ENCODE data around the gene ATP2A1. TPM values are rescaled to one million over a fixed set of nuclear protein-coding genes. Genes with fewer than 3 reads are reported as not detected.

Gene ATP2A1
- total RNA-seq, 1 experiment from 2014 or later = 2.9 TPM

- Histone ChIP-seq H3K27me3 (ENCODE audit: control insufficient read depth, insufficient read depth, low read length) (no peaks in the 10 kb centered on the region), H3K27ac (ENCODE audit: low read length) (no peak overlapping the region), H3K4me1 (ENCODE audit: control insufficient read depth, insufficient read depth, low read length) (peaks cover 26% of the 10 kb centered on the region), H3K9me3 (ENCODE audit: control insufficient read depth, insufficient read depth, low read depth, low read length) (no peaks in the 10 kb centered on the region), H3K4me3 (ENCODE audit: low read depth in 2 of 2, low read length in 2 of 2) (no peak overlapping the region), H3K36me3 (ENCODE audit: control insufficient read depth, insufficient read depth, low read length) (no peaks in the 10 kb centered on the region; the same call in 1 of the 2 replicates)
- POLR2A ChIA-PET = no interaction called here
- CTCF ChIA-PET = interaction anchor here (0.5 to 1.0 kb wide), 3 partner anchors 14 to 70 kb away, joined by 3 to 4 read pairs (median 4); no protein-coding TSS in a partner anchor
- no peak for ATAC-seq
- DNase-seq (ENCODE audit: low read depth, low spot score) = no peak
- BruUV-seq (replicated peaks) = no TSS peak
- intact Hi-C loops (cut with micrococcal nuclease; ENCODE audit: unreplicated experiment) (loop anchor here (10.0 kb wide), 1 partner anchor 72 kb away; no protein-coding TSS in a partner anchor), in situ Hi-C loops (cut with HindIII; ENCODE audit: low pct_unique_long_range_greater_than_20kb, low sequenced_read_pairs) (no loop called here)
- TF ChIP-seq CTCF (IDR thresholded peaks at IDR 0.05) = no peak
- TF ChIP-seq POLR2AphosphoS5 (IDR thresholded peaks at IDR 0.05; ENCODE audit: low read depth, low read length) = 0 out of 2 replicates have a peak, but pooled peaks have one; percentile 13
- no peak for TF ChIP-seq SIN3A (IDR thresholded peaks at IDR 0.05; ENCODE audit: borderline replicate concordance, insufficient read depth, low read depth, low read length)
Observed at GRCh38 chr16:28872952-28873351, 5.3 kb upstream of the ATP2A1 start.

DNA sequence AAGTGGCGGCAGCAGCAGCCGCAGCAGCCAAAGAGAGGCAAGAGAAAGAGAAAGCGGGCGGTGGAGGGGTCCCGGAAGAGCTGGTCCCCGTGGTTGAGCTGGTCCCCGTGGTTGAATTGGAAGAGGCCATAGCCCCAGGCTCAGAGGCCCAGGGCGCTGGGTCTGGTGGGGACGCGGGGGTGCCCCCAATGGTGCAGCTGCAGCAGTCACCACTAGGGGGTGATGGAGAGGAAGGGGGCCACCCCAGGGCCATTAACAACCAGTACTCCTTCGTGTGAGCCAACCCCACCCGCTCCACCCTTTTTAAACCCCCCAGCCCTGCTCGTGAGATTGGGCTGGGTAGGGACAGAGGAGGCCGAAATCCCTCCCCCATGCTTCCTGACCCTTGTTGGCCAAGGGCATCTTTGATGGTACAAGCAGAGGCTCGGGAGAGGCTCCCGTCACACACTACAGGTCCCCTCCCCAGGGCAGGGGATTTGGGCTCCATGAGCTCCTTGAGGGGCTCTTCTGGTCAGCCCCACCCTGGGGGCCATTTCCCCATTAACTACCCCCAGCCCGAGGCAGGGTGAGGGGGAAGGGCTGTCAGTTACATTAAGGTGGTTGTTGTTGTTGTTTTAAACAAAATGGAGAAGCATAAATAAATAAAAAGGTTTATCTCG is 4.6 kb upstream of the ATP2A1 start:
- Histone ChIP-seq H3K36me3 (ENCODE audit: control insufficient read depth, insufficient read depth, low read length) (no peaks in the 10 kb centered on the region; the same call in 1 of the 2 replicates), H3K27me3 (ENCODE audit: control insufficient read depth, insufficient read depth, low read length) (no peaks in the 10 kb centered on the region), H3K4me1 (ENCODE audit: control insufficient read depth, insufficient read depth, low read length) (peaks cover 27% of the 10 kb centered on the region), H3K27ac (ENCODE audit: low read length) (no peak overlapping the region), H3K4me3 (ENCODE audit: low read depth in 2 of 2, low read length in 2 of 2) (no peak overlapping the region), H3K9me3 (ENCODE audit: control insufficient read depth, insufficient read depth, low read depth, low read length) (no peaks in the 10 kb centered on the region)
- intact Hi-C loops (cut with micrococcal nuclease; ENCODE audit: unreplicated experiment) (loop anchor here (10.0 kb wide), 1 partner anchor 71 kb away; no protein-coding TSS in a partner anchor), in situ Hi-C loops (cut with HindIII; ENCODE audit: low pct_unique_long_range_greater_than_20kb, low sequenced_read_pairs) (no loop called here)
- POLR2A ChIA-PET = interaction anchor here (0.7 kb wide), 1 partner anchor 29 kb away, joined by 3 read pairs; no protein-coding TSS in a partner anchor
- ATAC-seq (no peak), DNase-seq (ENCODE audit: low read depth, low spot score) (no peak)
- TSS peak; percentile 79 for BruUV-seq (replicated peaks)
- CTCF ChIA-PET = interaction anchor here (0.5 to 1.0 kb wide), 2 partner anchors 62 to 69 kb away, joined by 3 to 4 read pairs; no protein-coding TSS in a partner anchor
- TF ChIP-seq SIN3A (IDR thresholded peaks at IDR 0.05; ENCODE audit: borderline replicate concordance, insufficient read depth, low read depth, low read length) (no peak), POLR2AphosphoS5 (IDR thresholded peaks at IDR 0.05; ENCODE audit: low read depth, low read length) (no peak), CTCF (IDR thresholded peaks at IDR 0.05) (peak; percentile 88)
- TF ChIP-seq, protein P1, sequence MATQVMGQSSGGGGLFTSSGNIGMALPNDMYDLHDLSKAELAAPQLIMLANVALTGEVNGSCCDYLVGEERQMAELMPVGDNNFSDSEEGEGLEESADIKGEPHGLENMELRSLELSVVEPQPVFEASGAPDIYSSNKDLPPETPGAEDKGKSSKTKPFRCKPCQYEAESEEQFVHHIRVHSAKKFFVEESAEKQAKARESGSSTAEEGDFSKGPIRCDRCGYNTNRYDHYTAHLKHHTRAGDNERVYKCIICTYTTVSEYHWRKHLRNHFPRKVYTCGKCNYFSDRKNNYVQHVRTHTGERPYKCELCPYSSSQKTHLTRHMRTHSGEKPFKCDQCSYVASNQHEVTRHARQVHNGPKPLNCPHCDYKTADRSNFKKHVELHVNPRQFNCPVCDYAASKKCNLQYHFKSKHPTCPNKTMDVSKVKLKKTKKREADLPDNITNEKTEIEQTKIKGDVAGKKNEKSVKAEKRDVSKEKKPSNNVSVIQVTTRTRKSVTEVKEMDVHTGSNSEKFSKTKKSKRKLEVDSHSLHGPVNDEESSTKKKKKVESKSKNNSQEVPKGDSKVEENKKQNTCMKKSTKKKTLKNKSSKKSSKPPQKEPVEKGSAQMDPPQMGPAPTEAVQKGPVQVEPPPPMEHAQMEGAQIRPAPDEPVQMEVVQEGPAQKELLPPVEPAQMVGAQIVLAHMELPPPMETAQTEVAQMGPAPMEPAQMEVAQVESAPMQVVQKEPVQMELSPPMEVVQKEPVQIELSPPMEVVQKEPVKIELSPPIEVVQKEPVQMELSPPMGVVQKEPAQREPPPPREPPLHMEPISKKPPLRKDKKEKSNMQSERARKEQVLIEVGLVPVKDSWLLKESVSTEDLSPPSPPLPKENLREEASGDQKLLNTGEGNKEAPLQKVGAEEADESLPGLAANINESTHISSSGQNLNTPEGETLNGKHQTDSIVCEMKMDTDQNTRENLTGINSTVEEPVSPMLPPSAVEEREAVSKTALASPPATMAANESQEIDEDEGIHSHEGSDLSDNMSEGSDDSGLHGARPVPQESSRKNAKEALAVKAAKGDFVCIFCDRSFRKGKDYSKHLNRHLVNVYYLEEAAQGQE (IDR thresholded peaks at IDR 0.05; ENCODE audit: insufficient read depth in 1 of 2, low read depth in 2 of 2, low read length in 1 of 2) = no peak

All from Panc1 (cell line).